Stimulated activated CD8-positive, alpha-beta memory T cell treated with anti-CD3 and anti-CD28 coated beads, Interleukin-15, amount 100 ng/mL, for 24 hours (primary cell): Measurements from ENCODE around the gene TMEM141.
"Not testable (repeated sequence)": the region's sequence is repeated elsewhere in the genome, so short reads cannot be mapped to it uniquely, and the experiment has no call there.

Source experiments
- DNase-seq: peaks from one replicate; pipeline ENCODE4 v3.0.0-alpha.2; 2020; ENCODE audit warnings: low read depth

Gene TMEM141

GRCh38 chr9:136755302-136756133, 35.6 kb upstream of the TMEM141 start:
- DNase-seq = not testable (repeated sequence)

GRCh38 chr9:136756134-136756438, 35.1 kb upstream of the TMEM141 start:
- no peak for DNase-seq

- no peak for DNase-seq
Measured at GRCh38 chr9:136756836-136757235, 34.3 kb upstream of the TMEM141 start.

- no peak for DNase-seq
Measured at GRCh38 chr9:136757328-136757727, 33.8 kb upstream of the TMEM141 start.

- no peak for DNase-seq
Measured at GRCh38 chr9:136757751-136758140, 33.4 kb upstream of the TMEM141 start.

GRCh38 chr9:136759001-136759400, 32.1 kb upstream of the TMEM141 start:
- no peak for DNase-seq

GRCh38 chr9:136759436-136760325, 31.5 kb upstream of the TMEM141 start:
- no peak for DNase-seq

GRCh38 chr9:136760424-136760823, 30.7 kb upstream of the TMEM141 start:
- no peak for DNase-seq

GRCh38 chr9:136760834-136761544, 30.2 kb upstream of the TMEM141 start:
- DNase-seq = not testable (repeated sequence)

GRCh38 chr9:136761545-136761981, 29.6 kb upstream of the TMEM141 start:
- DNase-seq = no peak

- DNase-seq = no peak
Measured at GRCh38 chr9:136762221-136762691, 28.9 kb upstream of the TMEM141 start.

GRCh38 chr9:136762915-136763648, 28.1 kb upstream of the TMEM141 start:
- no peak for DNase-seq

GRCh38 chr9:136763649-136764035, 27.5 kb upstream of the TMEM141 start:
- DNase-seq = no peak

GRCh38 chr9:136764301-136764891, 26.7 kb upstream of the TMEM141 start, which contains the start of gene LCN15:
LCN15 (minus strand) TSS chr9:136764518; CDS start chr9:136764488, 30 bp downstream.
- DNase-seq = no peak

- no peak for DNase-seq
Measured at GRCh38 chr9:136765041-136765440, 26.1 kb upstream of the TMEM141 start.

GRCh38 chr9:136765745-136766409, 25.3 kb upstream of the TMEM141 start:
- not testable (repeated sequence) for DNase-seq

- DNase-seq = not testable (repeated sequence)
Measured at GRCh38 chr9:136766410-136767120, 24.6 kb upstream of the TMEM141 start.

- DNase-seq = peak; percentile 39
Measured at GRCh38 chr9:136769710-136770191, 21.4 kb upstream of the TMEM141 start.

GRCh38 chr9:136771907-136772415, 19.2 kb upstream of the TMEM141 start:
- DNase-seq = no peak
